Thyroid gland (tissue), 4 donors: ENCODE measurements around the gene LAMB1. TPM values are rescaled to one million over a fixed set of nuclear protein-coding genes. Genes with fewer than 3 reads are reported as not detected.

Experiments
- DNase-seq, 2 donors: peaks; one replicate each; pipeline ENCODE4 v3.0.0-alpha.2; 2019
- H3K27ac ChIP-seq, 3 donors: fragments of 200-600 bp; sonication (generic); 1 replicate in 2 of 3; 2 replicates in 1 of 3; pipeline ENCODE4 v1.5.1; 2016 to 2019; ENCODE audit warnings: mild to moderate bottlenecking in 1 of 3, moderate library complexity in 1 of 3
- H3K27me3 ChIP-seq: fragments of 200-600 bp; sonication (generic); one replicate; pipeline ENCODE4 v1.5.1; 2019
- H3K36me3 ChIP-seq, 2 donors: fragments of 200-600 bp; sonication (generic); one replicate each; pipeline ENCODE4 v1.5.1; 2016 to 2019
- H3K4me1 ChIP-seq, 2 donors: fragments of 200-600 bp; sonication (generic); one replicate each; pipeline ENCODE4 v1.5.1; 2017 to 2019
- H3K4me3 ChIP-seq, 3 donors: fragments of 200-600 bp; sonication (generic); replicated peaks in 1 of 3; 1 replicate in 2 of 3; 2 replicates in 1 of 3; pipeline ENCODE4 v1.5.1; 2016; ENCODE audit warnings: mild to moderate bottlenecking in 1 of 3
- H3K9me3 ChIP-seq: fragments of 200-600 bp; sonication (generic); one replicate; pipeline ENCODE4 v1.5.1; 2017
- POLR2A ChIP-seq, 2 donors: fragments of 450-650 bp; IDR thresholded peaks; one replicate each; pipeline ENCODE4 v1.6.1; 2017; ENCODE audit warnings: antibody characterized with exemption in 2 of 2, mild to moderate bottlenecking in 2 of 2, moderate library complexity in 1 of 2
- WGBS, 2 donors: methylation state at CpG; one replicate each; pipeline ENCODE4 v1.1.5; 2017; 5-methylcytosine and 5-hydroxymethylcytosine counted together
- intact Hi-C: fragments of 100-400 bp; cut with DNase I; formaldehyde crosslinking; loops from one replicate; pipeline ENCODE4 v1.15.1; 2023
- total RNA-seq, 4 donors: library from RNA; depleted of rRNA; stranded (reverse); fragments of >200 nt; gene quantifications; one replicate each; pipeline ENCODE4 v1.2.3, GENCODE V29; 2016
- TF ChIP-seq, protein P1 (sequence below), 6 experiments: fragments of 200-600 bp in 3 of 6; fragments of 450-650 bp in 3 of 6; sonication (generic) in 3 of 6; IDR thresholded peaks; one replicate each; pipeline ENCODE4 v1.5.1; 2016 to 2019; ENCODE audit warnings: antibody characterized with exemption in 6 of 6, mild to moderate bottlenecking in 2 of 6, inconsistent platforms in 1 of 6, moderate library complexity in 1 of 6

LAMB1 gene
- total RNA-seq, 4 donors from 2014 or later, result 103 to 112 (median 106) TPM

DNA sequence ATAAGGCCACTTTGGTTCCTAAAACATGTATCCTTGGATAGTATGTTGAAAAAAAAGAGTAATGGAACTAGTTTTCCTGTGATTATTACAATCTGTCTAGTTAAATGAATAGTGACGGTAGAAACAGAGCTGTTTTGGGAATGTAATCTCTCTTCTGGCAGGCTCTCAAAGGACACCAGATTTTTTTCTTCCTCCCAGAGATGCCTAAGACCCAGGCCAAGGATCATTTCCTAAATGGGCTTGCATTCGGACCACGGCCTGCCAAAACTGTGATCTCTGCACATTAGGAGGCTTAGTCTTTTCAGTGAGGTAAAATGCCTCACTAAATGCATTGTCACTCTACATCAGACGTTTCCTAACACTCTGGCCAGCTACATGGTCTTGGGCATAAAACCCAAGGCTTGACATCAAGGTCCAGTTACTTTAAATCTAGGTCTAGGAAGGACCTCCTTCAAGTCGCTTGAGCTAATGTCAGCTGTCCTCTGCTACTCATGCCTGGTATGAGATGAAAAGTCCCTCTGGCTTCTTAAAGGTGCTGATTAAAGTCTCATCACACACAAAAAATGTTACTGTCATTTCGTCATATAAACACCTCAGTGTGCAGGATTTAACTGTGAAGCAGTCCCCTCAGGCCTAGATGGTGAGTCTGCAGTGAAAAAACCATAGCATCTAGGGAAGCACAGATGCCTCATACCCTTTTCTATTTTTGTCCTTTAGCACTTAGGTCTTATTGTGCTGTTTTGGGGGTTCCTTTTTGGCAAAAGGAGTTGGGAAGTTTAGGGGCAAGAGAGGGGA is 64.3 kb downstream of the LAMB1 start:
- peaks cover 4 to 7% of the 10 kb centered on the region in 2 donors for H3K36me3 ChIP-seq
- peaks cover 4 to 7% of the 10 kb centered on the region in 2 donors for H3K4me1 ChIP-seq
- 81 to 90% methylated on average over 5 to 6 of the region's 6 CpGs for WGBS, 2 donors
- no peaks in the 10 kb centered on the region for H3K27me3 ChIP-seq
- DNase-seq, result no peak
- H3K27ac ChIP-seq, result peak overlapping the region in 2 of 3 donors; percentile 12 to 53
- H3K9me3 ChIP-seq, result no peaks in the 10 kb centered on the region
- no peak overlapping the region for H3K4me3 ChIP-seq
- TF ChIP-seq, protein P1, sequence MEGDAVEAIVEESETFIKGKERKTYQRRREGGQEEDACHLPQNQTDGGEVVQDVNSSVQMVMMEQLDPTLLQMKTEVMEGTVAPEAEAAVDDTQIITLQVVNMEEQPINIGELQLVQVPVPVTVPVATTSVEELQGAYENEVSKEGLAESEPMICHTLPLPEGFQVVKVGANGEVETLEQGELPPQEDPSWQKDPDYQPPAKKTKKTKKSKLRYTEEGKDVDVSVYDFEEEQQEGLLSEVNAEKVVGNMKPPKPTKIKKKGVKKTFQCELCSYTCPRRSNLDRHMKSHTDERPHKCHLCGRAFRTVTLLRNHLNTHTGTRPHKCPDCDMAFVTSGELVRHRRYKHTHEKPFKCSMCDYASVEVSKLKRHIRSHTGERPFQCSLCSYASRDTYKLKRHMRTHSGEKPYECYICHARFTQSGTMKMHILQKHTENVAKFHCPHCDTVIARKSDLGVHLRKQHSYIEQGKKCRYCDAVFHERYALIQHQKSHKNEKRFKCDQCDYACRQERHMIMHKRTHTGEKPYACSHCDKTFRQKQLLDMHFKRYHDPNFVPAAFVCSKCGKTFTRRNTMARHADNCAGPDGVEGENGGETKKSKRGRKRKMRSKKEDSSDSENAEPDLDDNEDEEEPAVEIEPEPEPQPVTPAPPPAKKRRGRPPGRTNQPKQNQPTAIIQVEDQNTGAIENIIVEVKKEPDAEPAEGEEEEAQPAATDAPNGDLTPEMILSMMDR (IDR thresholded peaks at IDR 0.05), result no peak
- no peak for TF ChIP-seq POLR2A (IDR thresholded peaks at IDR 0.05)
- intact Hi-C loops, result no loop called here

DNA sequence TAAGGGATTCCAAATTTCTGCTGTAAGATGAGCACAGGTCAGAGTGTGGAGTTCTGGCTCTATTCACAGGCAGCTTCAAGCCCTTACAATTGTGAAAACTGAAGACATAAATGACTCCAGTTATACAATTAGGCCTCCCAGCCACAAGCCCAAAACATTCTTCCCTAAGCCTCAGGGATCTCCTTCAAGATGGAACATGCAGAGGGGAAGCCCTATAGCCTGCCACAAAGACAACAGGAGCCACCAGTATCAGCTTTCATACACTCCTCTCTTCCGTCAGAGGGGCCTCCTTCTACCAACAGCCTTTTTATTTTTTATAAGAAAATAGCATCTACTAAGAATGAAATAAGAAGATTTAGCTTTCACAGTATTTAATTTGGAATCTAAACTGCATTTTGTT is 65.4 kb downstream of the LAMB1 start:
- Histone ChIP-seq H3K9me3 (no peaks in the 10 kb centered on the region), H3K36me3 (peaks cover 2 to 7% of the 10 kb centered on the region in 2 donors), H3K4me1 (peaks cover 0 to 14% of the 10 kb centered on the region in 2 donors), H3K4me3 (no peak overlapping the region), H3K27ac (peak overlapping the region in 2 of 3 donors; percentile 12 to 15), H3K27me3 (no peaks in the 10 kb centered on the region)
- no peak for DNase-seq
- TF ChIP-seq, protein P1 (IDR thresholded peaks at IDR 0.05), result no peak
- no peak for TF ChIP-seq POLR2A (IDR thresholded peaks at IDR 0.05)
- 91 to 100% methylated on average over 1 of the region's 1 CpG for WGBS, 2 donors
- intact Hi-C loops, result no loop called here

DNA sequence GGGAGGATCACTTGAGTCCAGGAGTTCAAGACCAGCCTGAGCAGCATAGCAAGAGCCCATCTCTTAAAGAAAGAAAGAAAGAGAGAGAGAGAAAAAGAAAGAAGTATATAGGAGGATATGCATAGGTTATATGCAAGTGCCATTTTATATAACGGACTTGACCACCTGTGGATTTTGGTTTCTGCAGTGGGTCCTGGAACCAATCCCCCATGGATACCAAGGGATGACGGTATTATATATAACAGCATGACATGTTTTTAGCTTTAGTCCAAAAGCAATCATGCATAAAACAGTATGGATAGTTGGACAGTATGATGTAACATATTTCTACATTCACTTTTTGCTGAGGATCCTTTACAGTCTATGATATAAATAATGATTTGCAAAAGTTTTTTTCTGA is 66.6 kb downstream of the LAMB1 start:
- Histone ChIP-seq H3K27me3 (no peaks in the 10 kb centered on the region), H3K27ac (no peak overlapping the region), H3K9me3 (no peaks in the 10 kb centered on the region), H3K36me3 (peaks cover 0 to 9% of the 10 kb centered on the region in 2 donors), H3K4me1 (peaks cover 0 to 14% of the 10 kb centered on the region in 2 donors), H3K4me3 (no peak overlapping the region)
- intact Hi-C loops, result no loop called here
- 95 to 97% methylated on average over 2 of the region's 2 CpGs for WGBS, 2 donors
- no peak for DNase-seq
- no peak for TF ChIP-seq POLR2A (IDR thresholded peaks at IDR 0.05)
- TF ChIP-seq, protein P1 (IDR thresholded peaks at IDR 0.05), result no peak

DNA sequence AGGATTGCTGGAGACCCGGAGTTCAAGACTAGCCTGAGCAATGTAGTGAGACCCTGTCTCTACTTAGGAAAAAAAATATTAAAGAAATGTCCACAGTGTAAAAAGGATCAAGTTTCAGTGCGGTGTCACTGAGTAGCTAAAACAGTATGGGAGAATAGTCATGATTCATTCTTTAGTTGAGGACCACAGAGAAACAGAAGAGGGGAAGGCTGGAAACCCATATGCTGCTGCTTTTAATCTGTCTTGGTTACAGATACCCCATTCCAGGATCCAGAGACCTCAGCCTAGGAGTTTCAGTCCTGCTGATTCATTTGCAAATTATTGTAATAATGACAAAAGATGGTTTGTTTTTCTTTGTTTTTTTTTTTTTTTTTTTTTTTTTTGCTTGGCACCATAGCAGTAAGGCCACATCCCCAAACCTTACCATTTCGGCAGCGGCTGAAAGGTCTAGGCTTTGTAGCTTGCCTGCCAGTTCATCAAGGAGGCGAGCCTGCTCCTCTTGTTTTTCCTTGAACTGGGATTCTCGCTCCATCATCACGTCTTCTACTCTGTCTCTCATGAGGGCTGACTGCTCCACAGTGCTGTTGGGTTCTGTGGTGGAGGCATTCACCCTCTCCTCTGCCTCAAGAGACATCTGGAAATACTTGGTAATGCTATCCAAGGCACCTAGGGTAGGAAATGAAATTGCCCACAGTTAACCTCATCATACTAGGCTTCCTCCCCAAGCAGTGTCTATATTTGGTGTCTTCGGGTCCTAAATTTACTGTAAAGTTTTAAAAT is 67.8 kb downstream of the LAMB1 start:
- H3K27ac ChIP-seq, result no peak overlapping the region
- intact Hi-C loops, result no loop called here
- DNase-seq, result no peak
- 81 to 94% methylated on average over 8 of the region's 8 CpGs for WGBS, 2 donors
- no peak for TF ChIP-seq POLR2A (IDR thresholded peaks at IDR 0.05)
- TF ChIP-seq, protein P1 (IDR thresholded peaks at IDR 0.05), result no peak
- H3K27me3 ChIP-seq, result no peaks in the 10 kb centered on the region
- H3K36me3 ChIP-seq, result peaks cover 6 to 17% of the 10 kb centered on the region in 2 donors
- no peaks in the 10 kb centered on the region for H3K9me3 ChIP-seq
- H3K4me1 ChIP-seq, result peaks cover 0 to 14% of the 10 kb centered on the region in 2 donors
- H3K4me3 ChIP-seq, result no peak overlapping the region
